ENCODE results near the gene OR5K2. TPM values are rescaled to one million over a fixed set of nuclear protein-coding genes. Genes with fewer than 3 reads are reported as not detected.

OR5K2 gene
- total RNA-seq, 1 donor from 2014 or later: not detected

- H3K4me3 ChIP-seq: no peak overlapping the region
- H3K79me2 ChIP-seq (ENCODE audit: low read depth): no peaks in the 10 kb centered on the region
- no peak for DNase-seq (ENCODE audit: low spot score)
- Mint-ChIP-seq H3K4me1 (no peaks in the 10 kb centered on the region), H3K36me3 (no peaks in the 10 kb centered on the region), H3K27ac (no peak overlapping the region), H3K4me3 (no peak overlapping the region), H3K9me3 (no peaks in the 10 kb centered on the region), H3K27me3 (ENCODE audit: insufficient read depth, low read depth) (no peaks in the 10 kb centered on the region)
- no peaks in the 10 kb centered on the region for H4K20me1 ChIP-seq (ENCODE audit: low read depth)
- H3K27ac ChIP-seq: no peak overlapping the region
- no peaks in the 10 kb centered on the region for H3K4me1 ChIP-seq
- H3F3A ChIP-seq (ENCODE audit: low read depth): no peaks in the 10 kb centered on the region
- no peaks in the 10 kb centered on the region for H3K36me3 ChIP-seq
- no peak overlapping the region for H2AFZ ChIP-seq (replicated peaks)
- no peak overlapping the region for H3K4me2 ChIP-seq
- no peak overlapping the region for H3K9ac ChIP-seq
- H3K9me3 ChIP-seq (ENCODE audit: low read depth): no peaks in the 10 kb centered on the region
- H3K27me3 ChIP-seq: no peaks in the 10 kb centered on the region
- TF ChIP-seq EZH2phosphoT487 (IDR thresholded peaks at IDR 0.05) (no peak), CTCF (IDR thresholded peaks at IDR 0.05) (no peak), EZH2 (IDR thresholded peaks at IDR 0.05) (no peak)
These were observed 45.1 kb downstream of the OR5K2 start for GRCh38 chr3:98542623-98543022.

- Mint-ChIP-seq H3K4me1 (no peaks in the 10 kb centered on the region), H3K36me3 (no peaks in the 10 kb centered on the region), H3K27me3 (ENCODE audit: insufficient read depth, low read depth) (peaks cover 2% of the 10 kb centered on the region), H3K9me3 (no peaks in the 10 kb centered on the region), H3K27ac (no peak overlapping the region), H3K4me3 (no peak overlapping the region)
- Histone ChIP-seq H3K36me3 (no peaks in the 10 kb centered on the region), H2AFZ (replicated peaks) (no peak overlapping the region), H3K27ac (no peak overlapping the region), H3K9ac (no peak overlapping the region), H3F3A (ENCODE audit: low read depth) (no peaks in the 10 kb centered on the region), H3K4me1 (no peaks in the 10 kb centered on the region), H3K79me2 (ENCODE audit: low read depth) (no peaks in the 10 kb centered on the region), H3K4me2 (no peak overlapping the region), H4K20me1 (ENCODE audit: low read depth) (no peaks in the 10 kb centered on the region), H3K9me3 (ENCODE audit: low read depth) (no peaks in the 10 kb centered on the region), H3K4me3 (no peak overlapping the region), H3K27me3 (no peaks in the 10 kb centered on the region)
- TF ChIP-seq CTCF (IDR thresholded peaks at IDR 0.05) (no peak), EZH2phosphoT487 (IDR thresholded peaks at IDR 0.05) (no peak), EZH2 (IDR thresholded peaks at IDR 0.05) (no peak)
- DNase-seq (ENCODE audit: low spot score): no peak
These were observed 48.5 kb downstream of the OR5K2 start for GRCh38 chr3:98545940-98546339.

Small RNA genes within 50 kb of the gene (small RNA-seq; reads per million reads assigned to genes)
- not detected for gene RPL38P4

Other genes starting within 250 kb of the OR5K2 start
- not detected in 2 replicates for gene OR5H6, start 233.4 kb upstream of the OR5K2 start, total RNA-seq (ENCODE audit: low replicate concordance)
- not detected in 2 replicates for gene OR5H2, start 215.2 kb upstream of the OR5K2 start, total RNA-seq (ENCODE audit: low replicate concordance)
- not detected in 2 replicates for gene OR5K4, start 143.8 kb upstream of the OR5K2 start, total RNA-seq (ENCODE audit: low replicate concordance)
- not detected in 2 replicates for gene OR5K3, start 107.0 kb upstream of the OR5K2 start, total RNA-seq (ENCODE audit: low replicate concordance)
- gene OR5K1, start 34.5 kb upstream of the OR5K2 start, total RNA-seq (ENCODE audit: low replicate concordance): not detected in 2 replicates
- 110 and 176 TPM in 2 replicates for gene CLDND1, start 25.2 kb downstream of the OR5K2 start, total RNA-seq (ENCODE audit: low replicate concordance)
- not detected in 2 replicates for gene GPR15, start 34.3 kb downstream of the OR5K2 start, total RNA-seq (ENCODE audit: low replicate concordance)
- 26.3 and 31.3 TPM in 2 replicates for gene CPOX, start 95.9 kb downstream of the OR5K2 start, total RNA-seq (ENCODE audit: low replicate concordance)

Measured in neural progenitor cell (in vitro differentiated cells).